HG03571 (cell line): ENCODE results near the gene GPR137B.

Source experiments
- ATAC-seq: cut with Tn5 transposase; IDR thresholded peaks from one replicate; pipeline ENCODE4 v1.9.1; 2021; ENCODE audit not compliant: unreplicated experiment

GPR137B gene

DNA sequence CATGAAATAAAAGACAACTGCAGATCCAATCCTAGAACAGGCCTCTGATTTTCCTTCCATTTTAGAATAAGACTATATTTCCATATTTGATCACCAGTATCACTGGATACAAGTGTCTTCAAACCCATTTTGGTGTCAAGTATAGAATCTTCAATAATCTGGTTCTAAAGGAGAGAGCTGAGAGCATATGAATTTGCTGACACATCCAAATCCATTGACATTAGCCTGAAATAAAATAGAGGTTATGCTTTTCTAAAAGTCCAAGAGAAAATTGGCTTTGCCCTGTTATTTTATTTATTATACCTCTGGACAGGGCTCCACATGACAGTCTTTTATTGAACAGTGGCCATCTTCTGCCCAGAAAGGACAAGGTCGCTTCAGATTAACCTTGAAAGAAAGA, 110.8 kb downstream of the GPR137B start:
- no peak for ATAC-seq

GRCh38 chr1:236253918-236254637, 111.7 kb downstream of the GPR137B start:
- ATAC-seq: no peak

GRCh38 chr1:236257216-236257615, 114.9 kb downstream of the GPR137B start:
- no peak for ATAC-seq

DNA sequence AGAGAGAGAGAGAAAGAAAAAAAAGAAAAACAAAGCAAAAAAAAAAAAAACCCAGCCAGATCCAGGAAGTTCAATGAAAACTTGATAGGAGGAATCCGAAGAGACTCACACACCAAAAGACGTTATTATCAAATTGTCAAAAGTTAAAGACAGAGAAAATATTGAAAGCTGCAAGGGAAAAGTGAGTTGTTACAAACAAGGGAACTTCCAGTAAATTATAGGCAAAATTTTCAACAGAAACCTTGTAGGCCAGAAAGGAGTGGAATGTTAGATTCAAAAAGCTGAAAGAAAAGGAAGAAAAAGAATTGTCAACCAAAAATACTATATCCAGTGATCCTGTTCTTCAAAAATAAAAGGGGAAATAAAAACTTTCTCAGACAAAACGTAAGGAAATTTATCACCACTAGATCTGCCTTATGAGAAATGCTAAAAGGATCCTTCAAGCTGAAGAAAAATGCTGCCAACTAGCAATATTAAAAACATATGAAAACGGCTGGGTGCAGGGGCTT, 115.8 kb downstream of the GPR137B start:
- no peak for ATAC-seq
